ENCODE data around the gene PLK3. TPM values are rescaled to one million over a fixed set of nuclear protein-coding genes. Genes with fewer than 3 reads are reported as not detected.
"Not testable (repeated sequence)": the region's sequence is repeated elsewhere in the genome, so short reads cannot be mapped to it uniquely, and the experiment has no call there.

Gene PLK3
- total and polyA plus RNA-seq, 2 donors (not counting 3 experiments of a cell fraction or from before 2014, with no cell fraction given), result 55.0 to 66.7 TPM

- H3K36me3 ChIP-seq (ENCODE audit: control insufficient read depth in 2 of 2, extremely low read depth in 1 of 2, insufficient read depth in 2 of 2, low read length in 2 of 2), result peaks cover 7 to 12% of the 10 kb centered on the region in 2 experiments
- no peak overlapping the region for H3K27ac ChIP-seq (ENCODE audit: insufficient read depth, low read depth, low read length)
- FAIRE-seq (no peak), DNase-seq (ENCODE audit: low read depth, low spot score) (no peak)
- dilution Hi-C loops (cut with MboI; ENCODE audit: extremely low pct_ligation_motif_present, low sequenced_read_pairs) (no loop called here), intact Hi-C loops (cut with micrococcal nuclease) (no loop called here)
- TF ChIP-seq MAX (IDR thresholded peaks at IDR 0.05; ENCODE audit: insufficient read depth, insufficient read length), result no peak
- TF ChIP-seq JUN (IDR thresholded peaks at IDR 0.05; ENCODE audit: borderline replicate concordance, insufficient read depth, insufficient read length, low read depth), result no peak
- no peak for TF ChIP-seq POLR2A (IDR thresholded peaks at IDR 0.05; ENCODE audit: low read depth, low read length)
- TF ChIP-seq GATA2 (IDR thresholded peaks at IDR 0.05; ENCODE audit: insufficient read depth, insufficient read length, low read depth, low read length), result no peak
- TF ChIP-seq CTCF (IDR thresholded peaks at IDR 0.05; ENCODE audit: extremely low read depth in 1 of 2, insufficient read depth in 1 of 2, low read depth in 1 of 2, low read length in 2 of 2), result no peak
- no peak for TF ChIP-seq MYC (IDR thresholded peaks at IDR 0.05; ENCODE audit: low read depth, low read length)
- TF ChIP-seq POLR2AphosphoS5 (IDR thresholded peaks at IDR 0.05; ENCODE audit: insufficient read depth, low read depth, low read length), result no peak
- no peak for TF ChIP-seq EZH2 (IDR thresholded peaks at IDR 0.05; ENCODE audit: borderline replicate concordance, low read depth, low read length, severe bottlenecking)
- no peak for TF ChIP-seq FOS (IDR thresholded peaks at IDR 0.05; ENCODE audit: borderline replicate concordance, insufficient read depth, low read length)
- no peaks in the 10 kb centered on the region for H4K20me1 ChIP-seq (replicated peaks; ENCODE audit: control insufficient read depth, extremely low read depth, insufficient read depth, low read length)
- no TSS peak for BruUV-seq (replicated peaks)
- CTCF ChIA-PET, result interaction anchor here (1.0 to 1.4 kb wide), 3 partner anchors 13 to 23 kb away, joined by 3 to 8 read pairs (median 4); partner anchors contain the start of gene PLK3
- H3K9me1 ChIP-seq (replicated peaks; ENCODE audit: control insufficient read depth, extremely low read depth, insufficient read depth, low read length), result no peaks in the 10 kb centered on the region
- H3K4me2 ChIP-seq (ENCODE audit: insufficient read depth, low read length), result no peak overlapping the region
- H3K9ac ChIP-seq (replicated peaks; ENCODE audit: extremely low read depth, insufficient read depth, low read length), result no peak overlapping the region
- POLR2A ChIA-PET, result interaction anchor here (0.6 to 3.0 kb wide), 2 partner anchors 12 to 732 kb away, joined by 4 to 18 read pairs; partner anchors contain the start of gene PLK3
- no peak overlapping the region for H3K4me3 ChIP-seq (replicated peaks in 1 of 3; ENCODE audit: insufficient read depth in 1 of 3, low read depth in 1 of 3, low read length in 3 of 3)
- no peaks in the 10 kb centered on the region for H3K9me3 ChIP-seq (replicated peaks; ENCODE audit: control insufficient read depth, insufficient read depth, low read length)
- H3K27me3 ChIP-seq (ENCODE audit: control insufficient read depth in 2 of 2, insufficient read depth in 2 of 2, low read length in 2 of 2), result no peaks in the 10 kb centered on the region
- H3K79me2 ChIP-seq (ENCODE audit: control insufficient read depth, insufficient read depth, low read length), result peaks cover 28% of the 10 kb centered on the region
- H2AFZ ChIP-seq (ENCODE audit: low read depth, low read length), result no peak overlapping the region
- peaks cover 50% of the 10 kb centered on the region for H3K4me1 ChIP-seq (ENCODE audit: control insufficient read depth, extremely low read depth, insufficient read depth, low read length)
These were observed 12.8 kb downstream of the PLK3 start for GRCh38 chr1:44812822-44813543.

GRCh38 chr1:44815926-44816325 is 15.7 kb downstream of the PLK3 start:
- FAIRE-seq; intact Hi-C loops (cut with micrococcal nuclease); H3K4me3 ChIP-seq (replicated peaks in 1 of 3; ENCODE audit: insufficient read depth in 1 of 3, low read depth in 1 of 3, low read length in 3 of 3); H3K4me2 ChIP-seq (ENCODE audit: insufficient read depth, low read length); H3K9me3 ChIP-seq (replicated peaks; ENCODE audit: control insufficient read depth, insufficient read depth, low read length); H3K27me3 ChIP-seq (ENCODE audit: control insufficient read depth in 2 of 2, insufficient read depth in 2 of 2, low read length in 2 of 2); H3K9ac ChIP-seq (replicated peaks; ENCODE audit: extremely low read depth, insufficient read depth, low read length); H3K27ac ChIP-seq (ENCODE audit: insufficient read depth, low read depth, low read length); dilution Hi-C loops (cut with MboI; ENCODE audit: extremely low pct_ligation_motif_present, low sequenced_read_pairs); H3K9me1 ChIP-seq (replicated peaks; ENCODE audit: control insufficient read depth, extremely low read depth, insufficient read depth, low read length); H4K20me1 ChIP-seq (replicated peaks; ENCODE audit: control insufficient read depth, extremely low read depth, insufficient read depth, low read length); H2AFZ ChIP-seq (ENCODE audit: low read depth, low read length); DNase-seq (ENCODE audit: low read depth, low spot score); H3K79me2 ChIP-seq (ENCODE audit: control insufficient read depth, insufficient read depth, low read length); BruUV-seq (replicated peaks): not testable (repeated sequence)
- CTCF ChIA-PET, result interaction anchor here (2.1 kb wide), 1 partner anchor 15 kb away, joined by 12 read pairs; the partner anchor contains the start of gene PLK3
- Histone ChIP-seq H3K4me1 (ENCODE audit: control insufficient read depth, extremely low read depth, insufficient read depth, low read length) (peaks cover 31% of the 10 kb centered on the region), H3K36me3 (ENCODE audit: control insufficient read depth in 2 of 2, extremely low read depth in 1 of 2, insufficient read depth in 2 of 2, low read length in 2 of 2) (peaks cover 7 to 12% of the 10 kb centered on the region in 2 experiments)
- POLR2A ChIA-PET, result interaction anchor here (0.9 kb wide), 1 partner anchor 16 kb away, joined by 3 read pairs; no protein-coding TSS in a partner anchor
